Common myeloid progenitor, CD34-positive (primary cell): Measurements from ENCODE around the gene KIF21B.
A peak's percentile ranks its signal among the peaks of the same experiment; 100 is the strongest.

Experiments used
- CTCF ChIA-PET: fragments of 350-600 bp; sonication (Branson Sonifier 250); formaldehyde crosslinking; loops from one replicate; lab custom pipeline; 2021; ENCODE audit warnings: antibody characterized with exemption; lab: Charles Lee
- POLR2A ChIA-PET: fragments of 350-600 bp; sonication (Branson Sonifier 250); formaldehyde crosslinking; loops from one replicate; lab custom pipeline; 2021; ENCODE audit warnings: antibody characterized with exemption; lab: Charles Lee
- DNase-seq, 3 donors: peaks; one replicate each; pipeline versions ENCODE4 v3.0.0 to v3.0.0-alpha.2; 2013
- H3K27ac ChIP-seq, 2 experiments: 1 replicate in 1 of 2; 2 replicates in 1 of 2; pipeline ENCODE4 v1.7.0; 2013; ENCODE audit warnings: inconsistent platforms in 2 of 2, low read length in 2 of 2, mild to moderate bottlenecking in 2 of 2, low read depth in 1 of 2, moderate library complexity in 1 of 2; ENCODE audit not compliant: severe bottlenecking in 2 of 2, insufficient read depth in 1 of 2, poor library complexity in 1 of 2
- H3K27me3 ChIP-seq, 5 experiments: replicated peaks in 2 of 5; 1 replicate in 3 of 5; 2 replicates in 2 of 5; pipeline versions ENCODE4 v1.6.1 to v1.7.0; 2013; ENCODE audit warnings: low read length in 4 of 5, mild to moderate bottlenecking in 2 of 5, moderate library complexity in 2 of 5, inconsistent platforms in 1 of 5; ENCODE audit not compliant: insufficient read depth in 5 of 5, control insufficient read depth in 4 of 5
- H3K36me3 ChIP-seq, 4 experiments: 1 replicate in 2 of 4; 2 replicates in 2 of 4; pipeline versions ENCODE4 v1.6.1 to v1.7.0; 2013; ENCODE audit warnings: low read length in 3 of 4, control low read depth in 1 of 4, mild to moderate bottlenecking in 1 of 4; ENCODE audit not compliant: control insufficient read depth in 4 of 4, insufficient read depth in 4 of 4
- H3K4me1 ChIP-seq, 4 experiments: 1 replicate in 3 of 4; 2 replicates in 1 of 4; pipeline versions ENCODE4 v1.6.1 to v1.7.1; 2013; ENCODE audit warnings: low read length in 3 of 4, mild to moderate bottlenecking in 3 of 4, control low read depth in 1 of 4, inconsistent platforms in 1 of 4, moderate library complexity in 1 of 4; ENCODE audit not compliant: control insufficient read depth in 4 of 4, insufficient read depth in 4 of 4; ENCODE audit errors: control extremely low read depth in 1 of 4
- H3K4me3 ChIP-seq, 7 experiments: 1 replicate in 4 of 7; 2 replicates in 3 of 7; pipeline versions ENCODE4 v1.5.1 to v1.7.0; 2013; ENCODE audit warnings: mild to moderate bottlenecking in 7 of 7, low read length in 6 of 7, moderate library complexity in 6 of 7, inconsistent platforms in 2 of 7, low read depth in 2 of 7, control low read depth in 1 of 7; ENCODE audit not compliant: insufficient read depth in 4 of 7, control insufficient read depth in 1 of 7; ENCODE audit errors: extremely low read depth in 1 of 7
- H3K9me3 ChIP-seq, 5 experiments: 1 replicate in 4 of 5; 2 replicates in 1 of 5; pipeline versions ENCODE4 v1.6.1 to v1.7.1; 2013; ENCODE audit warnings: low read length in 4 of 5, mild to moderate bottlenecking in 2 of 5, inconsistent platforms in 1 of 5, low read depth in 1 of 5, moderate library complexity in 1 of 5; ENCODE audit not compliant: control insufficient read depth in 4 of 5, insufficient read depth in 2 of 5; ENCODE audit errors: control extremely low read depth in 1 of 5
- WGBS: methylation state at CpG from one replicate; pipeline ENCODE4 v1.1.5; 2013; ENCODE audit not compliant: insufficient coverage; 5-methylcytosine and 5-hydroxymethylcytosine counted together

The KIF21B gene

GRCh38 chr1:200976634-200977033 lies 46.9 kb downstream of the KIF21B start:
- Histone ChIP-seq H3K9me3 (peaks cover 0 to 11% (median 6%) of the 10 kb centered on the region in 5 experiments), H3K36me3 (peaks cover 11 to 66% (median 44%) of the 10 kb centered on the region in 4 experiments), H3K27ac (no peak overlapping the region), H3K4me1 (no peaks in the 10 kb centered on the region), H3K4me3 (no peak overlapping the region), H3K27me3 (no peaks in the 10 kb centered on the region)
- 93% methylated on average over 8 of the region's 8 CpGs for WGBS
- ChIA-PET CTCF (interaction anchor here (0.8 to 11.2 kb wide), 4 partner anchors 13 to 75 kb away, joined by 3 to 221 read pairs (median 21); partner anchors contain the start of gene KIF21B), POLR2A (no interaction called here)
- no peak for DNase-seq

DNA sequence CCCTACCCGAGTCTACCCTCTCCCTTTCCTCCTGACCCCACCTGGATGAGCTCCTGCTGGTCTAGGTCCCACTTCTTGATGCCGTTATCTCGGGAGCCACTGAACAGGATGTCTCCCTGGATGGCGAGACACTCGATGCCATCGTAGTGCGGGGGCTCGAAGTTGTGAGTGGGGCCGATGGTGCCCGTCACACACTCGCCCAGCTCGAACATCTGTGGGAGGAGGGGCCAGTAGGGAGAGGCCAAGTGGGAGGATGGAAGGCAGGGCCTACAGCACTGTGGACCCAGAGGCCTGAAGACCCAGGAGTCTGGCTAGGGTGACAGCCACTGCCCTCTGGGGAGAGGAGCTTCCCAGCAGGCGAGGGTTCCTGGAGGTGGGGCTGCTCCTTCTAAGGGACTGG lies 48.1 kb downstream of the KIF21B start:
- POLR2A ChIA-PET, result no interaction called here
- H3K4me1 ChIP-seq, result no peaks in the 10 kb centered on the region
- no peak overlapping the region for H3K4me3 ChIP-seq
- H3K27ac ChIP-seq, result no peak overlapping the region
- CTCF ChIA-PET, result interaction anchor here (0.7 to 11.2 kb wide), 7 partner anchors 7 to 68 kb away, joined by 3 to 221 read pairs (median 4); no protein-coding TSS in a partner anchor
- peaks cover 0 to 9% (median 4%) of the 10 kb centered on the region in 5 experiments for H3K9me3 ChIP-seq
- H3K36me3 ChIP-seq, result peaks cover 6 to 59% (median 37%) of the 10 kb centered on the region in 4 experiments
- no peaks in the 10 kb centered on the region for H3K27me3 ChIP-seq
- 96% methylated on average over 10 of the region's 13 CpGs for WGBS
- no peak for DNase-seq

DNA sequence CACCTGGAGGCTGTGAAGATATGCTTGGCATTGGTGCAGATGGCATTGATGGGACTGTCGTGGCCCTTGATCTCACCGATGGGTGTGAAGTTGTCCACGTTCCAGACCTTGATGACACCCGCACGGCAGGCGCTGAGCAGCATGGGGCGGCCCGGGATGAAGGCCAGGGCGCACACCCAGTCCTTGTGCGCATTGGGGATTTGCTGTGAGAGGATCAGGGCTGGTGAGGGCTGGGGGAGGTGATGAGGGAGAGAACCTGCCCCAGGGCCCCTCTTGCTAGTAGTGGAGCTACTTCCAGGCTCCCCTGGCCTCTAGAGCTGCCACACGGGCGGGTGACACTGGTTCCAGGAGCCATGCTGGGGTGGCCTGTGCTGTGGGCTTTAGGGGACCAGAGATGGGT lies 48.8 kb downstream of the KIF21B start:
- Histone ChIP-seq H3K4me1 (no peaks in the 10 kb centered on the region), H3K27me3 (no peaks in the 10 kb centered on the region), H3K9me3 (peaks cover 0 to 3% (median 0%) of the 10 kb centered on the region in 5 experiments), H3K4me3 (no peak overlapping the region), H3K27ac (no peak overlapping the region), H3K36me3 (peaks cover 2 to 57% (median 31%) of the 10 kb centered on the region in 4 experiments)
- no peak for DNase-seq
- 94% methylated on average over 5 of the region's 12 CpGs for WGBS
- ChIA-PET CTCF (interaction anchor here (0.7 to 11.2 kb wide), 6 partner anchors 8 to 69 kb away, joined by 3 to 221 read pairs (median 5); no protein-coding TSS in a partner anchor), POLR2A (no interaction called here)

DNA sequence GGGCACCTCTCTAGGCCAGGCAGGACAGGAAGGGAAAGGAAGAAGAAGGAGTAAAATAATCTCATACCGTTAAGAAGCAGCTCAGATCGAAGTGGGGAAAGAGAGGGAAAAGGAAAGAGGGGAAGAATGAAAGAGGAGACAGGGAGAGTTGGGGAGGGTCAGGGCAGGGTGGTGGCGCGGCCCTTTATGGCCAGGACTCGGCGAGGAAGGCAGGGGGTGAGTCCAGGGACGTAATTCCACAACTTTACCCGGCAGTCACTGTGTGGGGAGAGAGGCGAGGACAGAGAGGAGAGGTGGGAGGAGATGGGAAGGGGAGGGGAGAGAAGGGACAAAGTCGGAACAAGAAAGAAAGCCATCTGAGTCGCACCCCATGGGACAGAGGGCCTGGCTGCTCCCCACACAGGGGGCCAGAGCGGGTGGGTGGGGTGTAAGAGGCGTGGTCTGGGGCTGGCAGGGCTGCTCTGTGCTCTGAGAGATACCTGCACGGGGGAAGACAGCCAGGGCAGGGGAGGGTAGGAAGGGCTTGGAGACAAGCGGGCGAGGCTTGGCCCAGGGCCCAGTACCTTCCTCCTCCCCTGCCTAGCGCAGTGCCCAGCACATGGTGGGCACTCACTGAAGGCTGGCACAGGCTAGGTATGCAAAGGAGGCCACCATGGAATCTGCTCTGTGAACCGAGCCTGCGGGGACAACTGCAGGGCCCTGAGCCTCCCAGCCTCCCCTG lies 49.4 kb downstream of the KIF21B start:
- ChIA-PET CTCF (interaction anchor here (2.0 to 11.2 kb wide), 5 partner anchors 9 to 70 kb away, joined by 6 to 221 read pairs (median 45); partner anchors contain the start of gene KIF21B), POLR2A (no interaction called here)
- Histone ChIP-seq H3K27me3 (no peaks in the 10 kb centered on the region), H3K4me1 (no peaks in the 10 kb centered on the region), H3K27ac (no peak overlapping the region), H3K4me3 (no peak overlapping the region), H3K36me3 (peaks cover 2 to 52% (median 25%) of the 10 kb centered on the region in 4 experiments), H3K9me3 (no peaks in the 10 kb centered on the region)
- WGBS, result 95% methylated on average over 17 of the region's 19 CpGs
- DNase-seq, result no peak

DNA sequence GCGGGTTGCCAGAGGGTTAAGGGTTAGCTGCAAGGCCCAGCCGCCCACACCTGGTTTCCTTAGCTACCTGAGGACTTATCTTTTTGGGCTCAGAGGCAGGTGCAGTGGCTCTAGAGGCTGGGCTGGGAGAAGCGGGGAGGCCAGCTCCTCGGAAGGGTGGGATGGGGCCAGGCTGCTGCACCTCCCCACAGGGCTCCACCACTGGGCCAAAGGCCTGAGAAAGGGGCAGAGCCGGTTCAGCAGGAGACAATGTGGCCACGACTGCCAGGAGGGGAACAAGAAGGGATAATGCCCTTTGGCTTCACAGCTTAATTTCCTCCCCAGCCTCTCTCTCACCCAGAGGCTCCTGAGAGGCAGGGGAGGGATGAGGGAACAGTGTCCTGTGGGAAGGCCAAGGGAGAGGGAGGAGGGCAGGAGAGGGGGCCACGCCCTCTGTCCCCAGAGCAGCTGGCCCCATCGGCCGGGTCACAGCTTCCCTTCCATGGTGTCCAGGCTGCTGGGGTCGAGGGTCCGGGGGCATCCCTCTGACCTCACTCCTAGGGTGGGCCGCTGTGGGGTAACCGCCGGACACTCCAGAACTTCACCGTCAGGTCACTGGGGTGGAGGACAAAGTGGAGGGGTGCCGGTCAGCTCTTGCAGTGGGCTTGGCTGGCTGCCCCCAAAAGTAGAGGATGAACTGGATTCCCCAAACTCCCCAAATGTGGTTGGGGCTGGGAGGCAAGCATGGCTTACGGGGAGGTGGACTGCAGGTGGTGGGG lies 50.4 kb downstream of the KIF21B start:
- no peak overlapping the region for H3K27ac ChIP-seq
- CTCF ChIA-PET, result interaction anchor here (0.7 to 11.2 kb wide), 21 partner anchors 10 to 250 kb away, joined by 3 to 221 read pairs (median 6); partner anchors contain the start of gene KIF21B
- peaks cover 2 to 47% (median 23%) of the 10 kb centered on the region in 4 experiments for H3K36me3 ChIP-seq

DNA sequence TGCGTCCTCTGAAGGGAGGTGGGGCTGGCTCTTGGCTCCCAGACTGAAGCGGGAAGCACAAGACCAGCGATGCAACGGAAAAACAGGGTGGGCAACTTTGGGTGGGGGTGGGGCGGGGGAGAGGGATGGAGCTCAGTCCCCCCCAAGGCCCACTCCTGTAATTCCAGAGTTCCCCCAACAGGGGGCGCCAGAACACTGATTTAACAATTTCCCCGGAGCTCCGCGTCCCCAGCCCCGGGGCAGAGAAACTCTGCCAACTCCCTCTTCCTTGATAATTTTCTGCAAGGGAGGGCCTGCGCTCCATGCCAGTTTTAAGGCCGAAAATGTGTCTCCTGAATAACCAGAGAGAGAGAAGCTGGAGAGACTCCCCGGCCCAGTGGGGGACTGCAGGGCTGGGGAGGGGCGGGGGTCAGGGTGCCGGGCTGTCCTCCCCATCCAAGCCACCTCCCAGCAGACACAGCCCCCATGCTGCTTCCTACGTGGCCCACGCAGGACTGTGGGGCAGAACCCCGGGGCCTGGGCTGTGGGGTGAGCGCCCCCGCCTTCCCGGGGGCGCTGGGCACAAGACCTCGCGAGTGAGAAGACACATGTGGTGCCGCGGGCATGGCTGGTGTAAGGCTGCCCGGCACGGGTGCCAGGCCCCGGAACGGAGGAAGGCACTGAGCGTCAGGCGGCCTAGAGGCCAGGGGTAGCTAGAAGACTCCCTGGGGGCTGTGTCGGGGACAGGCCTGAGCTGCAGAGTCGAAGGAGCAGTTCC lies 51.4 kb downstream of the KIF21B start:
- H3K27ac ChIP-seq, result no peak overlapping the region
- no peak overlapping the region for H3K4me3 ChIP-seq
- no peaks in the 10 kb centered on the region for H3K27me3 ChIP-seq
- peaks cover 0 to 43% (median 20%) of the 10 kb centered on the region in 4 experiments for H3K36me3 ChIP-seq
- H3K4me1 ChIP-seq, result no peaks in the 10 kb centered on the region
- H3K9me3 ChIP-seq, result no peaks in the 10 kb centered on the region
- ChIA-PET POLR2A (interaction anchor here (0.6 to 1.4 kb wide), 2 partner anchors 71 to 350 kb away, joined by 3 read pairs; no protein-coding TSS in a partner anchor), CTCF (interaction anchor here (0.7 to 11.2 kb wide), 34 partner anchors 11 to 417 kb away, joined by 3 to 221 read pairs (median 4); partner anchors contain the start of gene KIF21B)
- WGBS, result 73% methylated on average over 25 of the region's 34 CpGs
- DNase-seq, result peak; percentile 53 to 72 (median 64)

More for the DNA sequence above, 50.4 kb downstream of the KIF21B start:
- no peak for DNase-seq
- Histone ChIP-seq H3K4me3 (no peak overlapping the region), H3K27me3 (no peaks in the 10 kb centered on the region), H3K9me3 (no peaks in the 10 kb centered on the region), H3K4me1 (no peaks in the 10 kb centered on the region)
- WGBS, result 96% methylated on average over 14 of the region's 17 CpGs
- POLR2A ChIA-PET, result interaction anchor here (1.4 kb wide), 1 partner anchor 70 kb away, joined by 3 read pairs; no protein-coding TSS in a partner anchor
